Fibroblast of lung (primary cell): ENCODE measurements around the gene PRICKLE4.

Experiments
- CTCF ChIP-seq, 2 donors: IDR thresholded peaks in 1 of 2; conservative IDR thresholded peaks in 1 of 2; 1 replicate in 1 of 2; 2 replicates in 1 of 2; pipeline ENCODE4 v1.5.1; 2011 to 2012; ENCODE audit warnings: low read length in 2 of 2, control low read depth in 1 of 2, inconsistent platforms in 1 of 2, low read depth in 1 of 2, mild to moderate bottlenecking in 1 of 2
- EZH2 ChIP-seq: IDR thresholded peaks from 2 replicates; pipeline ENCODE4 v1.5.1; 2012; ENCODE audit warnings: low read length, control low read depth, mild to moderate bottlenecking; ENCODE audit errors: missing control alignments

DNA sequence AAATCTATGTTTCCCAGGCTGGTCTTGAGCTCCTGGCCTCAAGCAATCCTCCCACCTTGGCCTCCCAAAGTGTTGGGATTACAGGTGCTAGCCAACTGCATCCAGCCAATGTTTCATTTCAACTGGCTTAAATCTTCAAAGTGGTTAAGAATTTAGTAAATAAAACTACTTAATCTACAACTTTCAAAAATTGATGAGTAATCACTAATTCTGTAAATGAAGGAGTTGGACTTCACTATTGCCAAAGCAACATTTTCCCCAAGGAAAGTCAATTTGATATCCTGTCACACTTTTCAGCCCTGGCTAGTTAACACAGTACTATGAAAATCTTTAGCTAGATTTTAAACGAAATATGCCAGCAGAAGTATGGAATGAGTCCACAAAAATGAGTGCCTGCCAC, 10.7 kb downstream of the PRICKLE4 start:
- no peak for TF ChIP-seq CTCF (conservative IDR thresholded peaks at IDR 0.05 in 1 of 2, IDR thresholded peaks at IDR 0.05 in 1 of 2; ENCODE audit: low read depth in 1 of 2, low read length in 2 of 2)
- TF ChIP-seq EZH2 = no peak
